ENCODE results near the gene STK25.

Gene STK25

GRCh38 chr2:241501551-241501950 is 6.8 kb downstream of the STK25 start:
- Histone ChIP-seq H3K4me3 (ENCODE audit: low read length) (no peak overlapping the region), H3K27ac (ENCODE audit: low read depth, low read length) (no peak overlapping the region), H3K27me3 (ENCODE audit: control insufficient read depth, insufficient read depth, low read length) (no peaks in the 10 kb centered on the region), H3K4me1 (ENCODE audit: control insufficient read depth, insufficient read depth, low read length) (no peaks in the 10 kb centered on the region), H3K9ac (ENCODE audit: low read length) (no peak overlapping the region), H3K36me3 (ENCODE audit: control insufficient read depth, insufficient read depth, low read length) (peaks cover 8% of the 10 kb centered on the region)

GRCh38 chr2:241501099-241501541 is 7.3 kb downstream of the STK25 start:
- H3K9ac ChIP-seq (ENCODE audit: low read length) = no peak overlapping the region
- H3K36me3 ChIP-seq (ENCODE audit: control insufficient read depth, insufficient read depth, low read length) = peaks cover 13% of the 10 kb centered on the region
- H3K4me1 ChIP-seq (ENCODE audit: control insufficient read depth, insufficient read depth, low read length) = no peaks in the 10 kb centered on the region

GRCh38 chr2:241500431-241500975 is 7.9 kb downstream of the STK25 start:
- peaks cover 15% of the 10 kb centered on the region for H3K36me3 ChIP-seq (ENCODE audit: control insufficient read depth, insufficient read depth, low read length)
- no peak overlapping the region for H3K9ac ChIP-seq (ENCODE audit: low read length)
- H3K27ac ChIP-seq (ENCODE audit: low read depth, low read length) = no peak overlapping the region
- no peaks in the 10 kb centered on the region for H3K4me1 ChIP-seq (ENCODE audit: control insufficient read depth, insufficient read depth, low read length)
- H3K4me3 ChIP-seq (ENCODE audit: low read length) = no peak overlapping the region
- no peaks in the 10 kb centered on the region for H3K27me3 ChIP-seq (ENCODE audit: control insufficient read depth, insufficient read depth, low read length)

More at GRCh38 chr2:241501099-241501541, 7.3 kb downstream of the STK25 start:
- Histone ChIP-seq H3K4me3 (ENCODE audit: low read length) (no peak overlapping the region), H3K27me3 (ENCODE audit: control insufficient read depth, insufficient read depth, low read length) (no peaks in the 10 kb centered on the region), H3K27ac (ENCODE audit: low read depth, low read length) (no peak overlapping the region)

- Histone ChIP-seq H3K4me1 (ENCODE audit: control insufficient read depth, insufficient read depth, low read length) (no peaks in the 10 kb centered on the region), H3K4me3 (ENCODE audit: low read length) (no peak overlapping the region), H3K27ac (ENCODE audit: low read depth, low read length) (no peak overlapping the region), H3K36me3 (ENCODE audit: control insufficient read depth, insufficient read depth, low read length) (peaks cover 19% of the 10 kb centered on the region), H3K9ac (ENCODE audit: low read length) (no peak overlapping the region), H3K27me3 (ENCODE audit: control insufficient read depth, insufficient read depth, low read length) (no peaks in the 10 kb centered on the region)
Observed at GRCh38 chr2:241500016-241500415, 8.4 kb downstream of the STK25 start.

GRCh38 chr2:241499146-241499965 is 9.0 kb downstream of the STK25 start:
- no peaks in the 10 kb centered on the region for H3K4me1 ChIP-seq (ENCODE audit: control insufficient read depth, insufficient read depth, low read length)
- H3K27me3 ChIP-seq (ENCODE audit: control insufficient read depth, insufficient read depth, low read length) = no peaks in the 10 kb centered on the region
- H3K36me3 ChIP-seq (ENCODE audit: control insufficient read depth, insufficient read depth, low read length) = peaks cover 20% of the 10 kb centered on the region
- H3K4me3 ChIP-seq (ENCODE audit: low read length) = no peak overlapping the region
- H3K27ac ChIP-seq (ENCODE audit: low read depth, low read length) = no peak overlapping the region
- H3K9ac ChIP-seq (ENCODE audit: low read length) = no peak overlapping the region

- H3K27me3 ChIP-seq (ENCODE audit: control insufficient read depth, insufficient read depth, low read length) = no peaks in the 10 kb centered on the region
- no peaks in the 10 kb centered on the region for H3K4me1 ChIP-seq (ENCODE audit: control insufficient read depth, insufficient read depth, low read length)
- no peak overlapping the region for H3K9ac ChIP-seq (ENCODE audit: low read length)
- no peak overlapping the region for H3K4me3 ChIP-seq (ENCODE audit: low read length)
- H3K36me3 ChIP-seq (ENCODE audit: control insufficient read depth, insufficient read depth, low read length) = peaks cover 19% of the 10 kb centered on the region
- H3K27ac ChIP-seq (ENCODE audit: low read depth, low read length) = no peak overlapping the region
Observed at GRCh38 chr2:241498115-241499070, 10.0 kb downstream of the STK25 start.

- peaks cover 30% of the 10 kb centered on the region for H3K36me3 ChIP-seq (ENCODE audit: control insufficient read depth, insufficient read depth, low read length)
- no peak overlapping the region for H3K9ac ChIP-seq (ENCODE audit: low read length)
- H3K4me1 ChIP-seq (ENCODE audit: control insufficient read depth, insufficient read depth, low read length) = no peaks in the 10 kb centered on the region
- no peaks in the 10 kb centered on the region for H3K27me3 ChIP-seq (ENCODE audit: control insufficient read depth, insufficient read depth, low read length)
- H3K4me3 ChIP-seq (ENCODE audit: low read length) = no peak overlapping the region
- H3K27ac ChIP-seq (ENCODE audit: low read depth, low read length) = no peak overlapping the region
Observed at GRCh38 chr2:241496904-241497877, 11.2 kb downstream of the STK25 start.

- peaks cover 30% of the 10 kb centered on the region for H3K36me3 ChIP-seq (ENCODE audit: control insufficient read depth, insufficient read depth, low read length)
- H3K27ac ChIP-seq (ENCODE audit: low read depth, low read length) = no peak overlapping the region
- H3K4me3 ChIP-seq (ENCODE audit: low read length) = no peak overlapping the region
- no peaks in the 10 kb centered on the region for H3K4me1 ChIP-seq (ENCODE audit: control insufficient read depth, insufficient read depth, low read length)
- H3K27me3 ChIP-seq (ENCODE audit: control insufficient read depth, insufficient read depth, low read length) = no peaks in the 10 kb centered on the region
- no peak overlapping the region for H3K9ac ChIP-seq (ENCODE audit: low read length)
Observed at GRCh38 chr2:241496003-241496707, 12.2 kb downstream of the STK25 start.

GRCh38 chr2:241495172-241496002 is 13.0 kb downstream of the STK25 start:
- Histone ChIP-seq H3K9ac (ENCODE audit: low read length) (no peak overlapping the region), H3K27me3 (ENCODE audit: control insufficient read depth, insufficient read depth, low read length) (no peaks in the 10 kb centered on the region), H3K4me3 (ENCODE audit: low read length) (no peak overlapping the region), H3K36me3 (ENCODE audit: control insufficient read depth, insufficient read depth, low read length) (peaks cover 31% of the 10 kb centered on the region), H3K27ac (ENCODE audit: low read depth, low read length) (no peak overlapping the region), H3K4me1 (ENCODE audit: control insufficient read depth, insufficient read depth, low read length) (no peaks in the 10 kb centered on the region)

- no peak overlapping the region for H3K4me3 ChIP-seq (ENCODE audit: low read length)
- H3K36me3 ChIP-seq (ENCODE audit: control insufficient read depth, insufficient read depth, low read length) = peaks cover 31% of the 10 kb centered on the region
- no peaks in the 10 kb centered on the region for H3K4me1 ChIP-seq (ENCODE audit: control insufficient read depth, insufficient read depth, low read length)
- no peak overlapping the region for H3K27ac ChIP-seq (ENCODE audit: low read depth, low read length)
- no peak overlapping the region for H3K9ac ChIP-seq (ENCODE audit: low read length)
- no peaks in the 10 kb centered on the region for H3K27me3 ChIP-seq (ENCODE audit: control insufficient read depth, insufficient read depth, low read length)
Observed at GRCh38 chr2:241494311-241494908, 14.0 kb downstream of the STK25 start.

Data from rectal smooth muscle tissue (tissue), 1 donor.